GM12878 (cell line): Measurements from ENCODE around the gene GNAZ. TPM values are rescaled to one million over a fixed set of nuclear protein-coding genes. Genes with fewer than 3 reads are reported as not detected.

ENCODE experiments used
- ATAC-seq: fragments of 200-7000 bp; cut with Tn5 transposase; 3 replicates; pipeline ENCODE4 v1.9.1; 2020; ENCODE audit warnings: mild to moderate bottlenecking, moderate library complexity
- BruUV-seq: library from RNA; stranded (reverse); fragments of 400-500 nt; replicated peaks from 2 replicates; lab custom pipeline; 2021; lab: Mats Ljungman, UMichigan
- CTCF ChIA-PET: fragments of 300-600 bp; sonication (Branson Sonifier 250); formaldehyde crosslinking; extraction: SDS; loops from one replicate; lab custom pipeline; 2021; ENCODE audit warnings: inconsistent platforms; lab: Yijun Ruan, JAX
- POLR2A ChIA-PET: fragments of 350-600 bp; formaldehyde crosslinking; extraction: SDS; loops from one replicate; lab custom pipeline; 2021; ENCODE audit warnings: inconsistent platforms; lab: Charles Lee
- RAD21 ChIA-PET: fragments of 300-600 bp; sonication (Branson Sonifier 250); formaldehyde crosslinking; loops from one replicate; lab custom pipeline; 2023; ENCODE audit warnings: antibody characterized with exemption; ENCODE audit not compliant: unreplicated experiment; lab: Charles Lee
- SMC1A ChIA-PET: fragments of 300-600 bp; sonication (Branson Sonifier 250); formaldehyde crosslinking; loops from one replicate; lab custom pipeline; 2023; ENCODE audit not compliant: unreplicated experiment, uncharacterized antibody; lab: Charles Lee
- DNase-seq: peaks from one replicate; pipeline ENCODE4 v3.0.0-alpha.2; 2011; ENCODE audit warnings: low read depth, low spot score
- FAIRE-seq: peaks from 3 replicates; lab custom pipeline; 2011; peaks lifted over from hg19 to GRCh38; lab: Jason Lieb, UNC
- H2AFZ ChIP-seq: 2 replicates; pipeline ENCODE4 v1.6.0; 2011; ENCODE audit warnings: low read depth, low read length, control low read depth; ENCODE audit not compliant: control insufficient read depth
- H3K27ac ChIP-seq: 2 replicates; pipeline ENCODE4 v1.5.1; 2011; ENCODE audit warnings: control low read depth; ENCODE audit not compliant: control insufficient read depth, insufficient read depth
- H3K27me3 ChIP-seq, 2 experiments: replicated peaks in 1 of 2; 2 replicates each; pipeline versions ENCODE4 v1.6.0 to v1.6.1; 2011; ENCODE audit warnings: low read length in 1 of 2; ENCODE audit not compliant: control insufficient read depth in 2 of 2, insufficient read depth in 2 of 2
- H3K36me3 ChIP-seq, 2 experiments: 2 replicates each; pipeline ENCODE4 v1.5.1; 2011; ENCODE audit warnings: low read length in 1 of 2; ENCODE audit not compliant: control insufficient read depth in 2 of 2, insufficient read depth in 2 of 2
- H3K4me1 ChIP-seq: 2 replicates; pipeline ENCODE4 v1.6.1; 2011; ENCODE audit warnings: mild to moderate bottlenecking, low read length, moderate library complexity, mixed read lengths; ENCODE audit not compliant: control insufficient read depth, insufficient read depth
- H3K4me2 ChIP-seq: 2 replicates; pipeline ENCODE4 v1.6.0; 2011; ENCODE audit warnings: control low read depth; ENCODE audit not compliant: control insufficient read depth, insufficient read depth
- H3K4me3 ChIP-seq: fragments of 200-600 bp; sonication (generic); 2 replicates; pipeline ENCODE4 v1.5.1; 2016
- H3K79me2 ChIP-seq: 2 replicates; pipeline ENCODE4 v1.6.0; 2011; ENCODE audit warnings: low read length; ENCODE audit not compliant: control insufficient read depth, insufficient read depth
- H3K9ac ChIP-seq: 2 replicates; pipeline ENCODE4 v1.8.0; 2011; ENCODE audit warnings: low read length, control low read depth, mixed read lengths; ENCODE audit not compliant: control insufficient read depth, insufficient read depth
- H3K9me3 ChIP-seq: replicated peaks from 3 replicates; pipeline ENCODE4 v1.5.1; 2011; ENCODE audit warnings: mild to moderate bottlenecking, low read length; ENCODE audit not compliant: control insufficient read depth, insufficient read depth
- H4K20me1 ChIP-seq: 2 replicates; pipeline ENCODE4 v1.6.0; 2011; ENCODE audit not compliant: control insufficient read depth, insufficient read depth
- CHD4 ChIP-seq: fragments of 200-600 bp; sonication (generic); IDR thresholded peaks from 2 replicates; pipeline ENCODE4 v1.6.1; 2016; ENCODE audit warnings: mild to moderate bottlenecking
- CTCF ChIP-seq, 3 experiments: IDR thresholded peaks in 2 of 3; conservative IDR thresholded peaks in 1 of 3; 2 replicates each; pipeline ENCODE4 v1.5.1; 2011; ENCODE audit warnings: low read depth in 3 of 3, low read length in 3 of 3, mild to moderate bottlenecking in 3 of 3, control low read depth in 2 of 3, moderate library complexity in 2 of 3, inconsistent platforms in 1 of 3, mixed read lengths in 1 of 3; ENCODE audit not compliant: control insufficient read depth in 2 of 3, insufficient read depth in 1 of 3; ENCODE audit errors: extremely low read depth in 1 of 3
- EED ChIP-seq: sonication (generic); IDR thresholded peaks from 2 replicates; pipeline ENCODE4 v1.6.1; 2016; ENCODE audit warnings: antibody characterized with exemption, low read depth
- HDAC6 ChIP-seq: fragments of 200-600 bp; sonication (generic); IDR thresholded peaks from one replicate; pipeline ENCODE4 v1.8.0; 2017; ENCODE audit warnings: antibody characterized with exemption; ENCODE audit not compliant: unreplicated experiment
- MLLT1 ChIP-seq: fragments of 450-650 bp; IDR thresholded peaks from 2 replicates; pipeline ENCODE4 v1.6.1; 2016; ENCODE audit warnings: mild to moderate bottlenecking
- MYB ChIP-seq: fragments of 150-350 bp; IDR thresholded peaks from 2 replicates; pipeline ENCODE4 v1.6.1; 2014; ENCODE audit warnings: mild to moderate bottlenecking, low read depth, low read length, borderline replicate concordance
- NBN ChIP-seq: fragments of 450-650 bp; IDR thresholded peaks from 2 replicates; pipeline ENCODE4 v1.6.1; 2016
- POLR2AphosphoS2 ChIP-seq: IDR thresholded peaks from 2 replicates; pipeline ENCODE4 v1.6.1; 2011; ENCODE audit warnings: low read depth, mild to moderate bottlenecking, low read length, improper control_type of control experiment, moderate library complexity
- SPI1 ChIP-seq: IDR thresholded peaks from 2 replicates; pipeline ENCODE4 v1.6.1; 2011; ENCODE audit warnings: low read depth, mild to moderate bottlenecking, low read length, moderate library complexity, borderline replicate concordance; ENCODE audit not compliant: insufficient read depth
- WGBS: methylation state at CpG from one replicate; pipeline ENCODE4 v1.1.6; 2016; ENCODE audit warnings: low lambda C conversion rate; ENCODE audit not compliant: insufficient replicate concordance, insufficient coverage; ENCODE audit errors: missing lambda C conversion rate; 5-methylcytosine and 5-hydroxymethylcytosine counted together
- in situ Hi-C: fragments of 300-500 bp; cut with MboI; formaldehyde crosslinking; loops from 9 replicates; pipeline ENCODE4 v1.14.3; 2018; ENCODE audit warnings: mixed read lengths
- intact Hi-C: fragments of 100-400 bp; cut with micrococcal nuclease; formaldehyde crosslinking; loops from one replicate; pipeline ENCODE4 v1.14.2; 2022; ENCODE audit not compliant: unreplicated experiment
- polyA plus RNA-seq, 11 experiments: library from polyadenylated mRNA; depleted of rRNA in 4 of 11; unstranded in 6 of 11; stranded (reverse) in 5 of 11; fragments of >200 nt; fragmentation: Nextera tagmentation in 4 of 11; fragmentation: Illumina TruSeq in 1 of 11; extraction: Ambion mirVana in 4 of 11; extraction: Trizol in 1 of 11; gene quantifications; 1 replicate in 1 of 11; 2 replicates in 10 of 11; pipeline versions ENCODE4 v1.2.1 to v1.2.3, GENCODE V29; 2011 to 2016; ENCODE audit warnings: inconsistent platforms in 2 of 11, missing spikeins in 2 of 11, low read depth in 1 of 11
- total RNA-seq, 4 experiments: library from RNA; depleted of rRNA in 3 of 4; stranded (reverse); fragments of >200 nt in 3 of 4; fragmentation: Illumina TruSeq in 1 of 4; extraction: Trizol in 1 of 4; gene quantifications; 2 replicates each; pipeline versions ENCODE4 v1.2.1 to v1.2.3, GENCODE V29; 2013 to 2021

GNAZ gene
- total and polyA plus RNA-seq, 10 of the 15 experiments (the other 5 are each of a cell fraction or from before 2014, with no cell fraction given) = 0.09 to 1.0 (median 0.44) TPM; not detected in 1

GRCh38 chr22:23098718-23099530, 28.6 kb downstream of the GNAZ start:
- intact Hi-C loops = no loop called here

More at GRCh38 chr22:23098718-23099530, 28.6 kb downstream of the GNAZ start:
- DNase-seq (no peak), ATAC-seq (no peak), FAIRE-seq (no peak)
- H3K4me3 ChIP-seq = no peak overlapping the region
- SMC1A ChIA-PET = no interaction called here
- RAD21 ChIA-PET = no interaction called here
- in situ Hi-C loops = no loop called here
- BruUV-seq = no TSS peak
- no peaks in the 10 kb centered on the region for H3K27me3 ChIP-seq
- TF ChIP-seq CHD4 (no peak), EED (no peak), SPI1 (no peak), POLR2AphosphoS2 (no peak), CTCF (IDR thresholded peaks at IDR 0.05 in 2 of 3, conservative IDR thresholded peaks at IDR 0.05 in 1 of 3; ENCODE audit: control insufficient read depth in 2 of 3, extremely low read depth in 1 of 3, insufficient read depth in 1 of 3, low read depth in 3 of 3, low read length in 3 of 3) (no peak), HDAC6 (no peak), MLLT1 (no peak), NBN (no peak), MYB (no peak)
- no peaks in the 10 kb centered on the region for H3K79me2 ChIP-seq
- H2AFZ ChIP-seq = no peak overlapping the region
- H3K36me3 ChIP-seq = no peaks in the 10 kb centered on the region
- H3K9ac ChIP-seq = no peak overlapping the region
- no peak overlapping the region for H3K27ac ChIP-seq
- 35% methylated on average over 23 of the region's 28 CpGs for WGBS
- H3K9me3 ChIP-seq = no peaks in the 10 kb centered on the region
- POLR2A ChIA-PET = no interaction called here
- H4K20me1 ChIP-seq = no peaks in the 10 kb centered on the region
- no peaks in the 10 kb centered on the region for H3K4me1 ChIP-seq
- H3K4me2 ChIP-seq = no peak overlapping the region
- CTCF ChIA-PET = no interaction called here
